ENCODE results near the gene VMAC.
"Not testable (repeated sequence)": the region's sequence is repeated elsewhere in the genome, so short reads cannot be mapped to it uniquely, and the experiment has no call there.

The VMAC gene, protein sequence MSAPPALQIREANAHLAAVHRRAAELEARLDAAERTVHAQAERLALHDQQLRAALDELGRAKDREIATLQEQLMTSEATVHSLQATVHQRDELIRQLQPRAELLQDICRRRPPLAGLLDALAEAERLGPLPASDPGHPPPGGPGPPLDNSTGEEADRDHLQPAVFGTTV

DNA sequence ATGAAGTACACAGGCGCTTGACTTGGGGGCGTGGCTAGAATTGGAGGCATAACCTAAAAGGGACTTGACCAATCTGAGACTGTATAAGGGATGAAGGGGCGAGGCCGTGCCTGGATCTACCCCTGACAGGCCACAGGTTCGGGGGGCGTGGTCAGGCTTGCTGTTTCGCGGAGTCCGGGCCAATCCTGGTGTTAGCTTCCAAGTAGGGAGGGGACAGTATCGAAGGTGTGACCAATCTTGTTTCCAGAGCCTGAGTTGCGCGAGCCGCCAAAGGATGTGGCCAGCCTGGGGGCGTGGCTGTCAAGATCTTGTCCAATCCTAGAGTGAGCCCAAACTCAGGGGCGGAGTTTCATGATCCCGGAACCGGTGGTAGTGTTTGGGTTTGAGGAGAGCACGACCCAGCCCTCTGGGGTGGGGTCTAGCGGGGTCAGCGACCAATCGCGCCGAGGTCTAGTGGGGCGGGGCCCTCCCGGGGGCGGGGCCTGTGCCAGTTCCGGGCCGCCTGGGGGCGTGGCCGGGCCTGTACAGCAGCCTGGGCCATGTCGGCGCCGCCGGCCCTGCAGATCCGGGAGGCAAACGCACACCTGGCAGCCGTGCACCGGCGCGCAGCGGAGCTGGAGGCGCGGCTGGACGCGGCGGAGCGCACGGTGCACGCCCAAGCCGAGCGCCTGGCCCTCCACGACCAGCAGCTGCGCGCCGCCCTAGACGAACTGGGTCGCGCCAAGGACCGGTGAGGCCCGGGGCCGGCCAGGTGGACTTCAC lies at the start of gene VMAC:
TSS of gene VMAC (plus strand) at position 521 of the 762 bp plus-strand sequence. CDS start at position 540, 19 bp downstream.
- peak; percentile 99 for DNase-seq (ENCODE audit: low spot score)

DNA sequence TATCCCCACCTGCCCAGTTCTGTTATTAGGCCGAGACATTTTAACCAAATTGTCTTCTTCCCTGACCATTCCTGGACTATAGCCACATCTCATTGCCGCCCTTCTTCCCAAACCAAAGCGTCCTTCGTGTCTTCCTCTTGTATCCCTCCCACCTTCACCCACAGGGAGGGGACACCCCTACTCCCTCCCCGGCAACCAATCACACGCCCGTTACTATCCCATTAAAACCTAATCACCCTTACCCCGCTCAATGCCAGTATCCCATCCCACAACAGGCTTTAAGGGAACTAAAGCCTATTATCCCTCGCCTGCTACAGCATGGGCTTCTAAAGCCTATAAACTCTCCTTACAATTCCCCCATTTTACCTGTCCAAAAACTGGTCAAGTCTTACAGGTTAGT lies 49.5 kb upstream of the VMAC start:
- not testable (repeated sequence) for DNase-seq (ENCODE audit: low spot score)

DNA sequence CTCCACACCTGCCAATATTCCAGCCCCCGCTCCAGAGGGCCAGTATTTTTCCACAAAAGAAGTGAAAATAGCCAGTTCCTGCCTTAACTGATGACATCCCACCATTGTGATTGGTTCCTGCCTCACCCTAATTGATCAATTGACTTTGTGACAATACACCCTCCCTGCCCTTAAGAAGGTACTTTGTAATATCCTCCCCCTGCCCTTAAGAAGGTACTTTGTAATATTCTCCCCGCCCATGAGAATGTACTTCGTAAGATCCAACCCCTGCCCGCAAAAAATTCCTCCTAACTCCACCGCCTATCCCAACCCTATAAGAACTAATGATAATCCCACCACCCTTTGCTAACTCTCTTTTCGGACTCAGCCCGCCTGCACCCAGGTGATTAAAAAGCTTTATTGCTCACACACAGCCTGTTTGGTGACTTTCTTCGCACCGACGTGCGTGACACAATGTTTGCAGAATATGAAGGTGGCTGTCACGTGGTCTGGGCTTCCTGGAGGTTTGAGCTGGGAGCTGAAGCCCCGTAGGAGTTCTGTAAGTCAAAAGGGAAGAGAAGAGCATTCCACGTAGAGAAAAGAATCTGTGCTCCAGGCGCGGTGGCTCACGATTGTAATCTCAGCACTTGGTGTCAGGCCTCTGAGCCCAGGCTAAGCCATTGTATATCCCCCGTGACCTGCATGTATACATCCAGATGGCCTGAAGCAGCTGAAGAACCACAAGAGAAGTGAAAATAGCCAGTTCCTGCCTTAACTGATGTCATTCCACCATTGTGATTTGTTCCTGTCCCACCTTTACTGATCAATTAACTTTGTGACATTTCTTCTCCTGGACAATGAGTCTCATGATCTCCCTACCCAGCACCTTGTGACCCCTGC lies 47.2 kb upstream of the VMAC start:
- DNase-seq (ENCODE audit: low spot score), result no peak

DNA sequence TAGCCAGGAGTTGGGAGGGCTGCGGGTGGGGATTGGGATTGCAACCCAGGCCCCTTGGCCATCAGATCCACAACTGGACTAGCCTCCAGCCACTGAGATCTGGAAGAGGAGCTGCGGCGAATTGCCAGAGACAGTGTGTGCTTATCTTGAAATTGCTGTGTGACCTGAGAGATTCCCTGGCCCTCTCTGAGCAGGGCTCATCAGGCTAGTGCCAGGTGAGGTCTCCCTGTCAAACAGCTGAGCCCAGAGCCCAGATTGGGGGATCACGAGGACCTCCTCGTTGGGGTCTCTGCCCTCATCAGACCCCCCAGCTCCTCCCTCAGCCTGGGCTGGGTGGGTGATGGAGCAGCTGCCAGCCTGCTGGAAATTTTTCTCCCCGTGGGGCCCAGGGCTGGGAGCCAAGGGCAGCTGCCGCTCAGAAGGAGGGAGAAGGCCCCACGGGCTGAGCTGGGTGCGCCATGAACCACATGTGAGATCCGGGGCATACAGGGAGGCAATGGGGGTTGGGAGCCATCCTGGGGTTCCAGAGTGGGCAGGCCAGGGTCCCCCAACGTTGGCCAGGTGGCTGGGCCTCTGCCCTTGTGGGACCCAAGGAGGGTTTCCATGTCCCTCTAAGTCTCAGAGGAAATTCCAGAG lies 41.5 kb upstream of the VMAC start:
- DNase-seq (ENCODE audit: low spot score), result no peak

DNA sequence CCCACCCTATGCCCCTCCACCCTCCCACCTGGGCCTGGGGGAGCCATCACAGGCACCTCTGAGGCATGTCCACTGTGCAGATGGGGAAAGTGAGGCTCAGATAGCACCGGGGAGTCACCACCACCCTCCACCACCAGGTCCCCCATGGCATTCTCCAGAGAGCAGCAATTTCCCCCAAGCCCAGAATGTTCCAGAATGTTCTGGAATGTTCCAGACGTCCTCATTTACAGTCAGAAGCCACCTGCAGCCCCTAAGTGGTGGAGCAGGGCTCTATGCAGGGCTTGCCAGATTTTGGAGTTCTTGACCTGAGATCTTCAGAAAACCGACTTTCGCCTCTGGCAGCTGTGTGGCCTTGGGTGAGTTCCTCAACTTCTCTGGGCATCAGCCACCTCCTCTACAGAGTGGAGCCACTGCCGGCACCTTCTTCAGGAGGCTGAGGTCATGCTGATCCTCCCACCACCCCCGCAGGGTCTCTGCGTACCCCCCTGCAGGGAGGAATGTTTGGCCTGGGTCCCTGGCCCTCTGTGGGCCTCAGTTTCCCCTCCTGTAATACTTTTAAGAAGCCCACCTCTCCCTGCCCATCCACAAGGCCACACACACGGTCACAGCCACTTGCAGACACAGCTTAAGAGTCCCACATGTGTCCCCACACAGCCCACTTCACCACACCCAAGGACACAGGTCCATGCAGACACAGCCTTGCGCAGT lies 40.5 kb upstream of the VMAC start:
- no peak for DNase-seq (ENCODE audit: low spot score)

DNA sequence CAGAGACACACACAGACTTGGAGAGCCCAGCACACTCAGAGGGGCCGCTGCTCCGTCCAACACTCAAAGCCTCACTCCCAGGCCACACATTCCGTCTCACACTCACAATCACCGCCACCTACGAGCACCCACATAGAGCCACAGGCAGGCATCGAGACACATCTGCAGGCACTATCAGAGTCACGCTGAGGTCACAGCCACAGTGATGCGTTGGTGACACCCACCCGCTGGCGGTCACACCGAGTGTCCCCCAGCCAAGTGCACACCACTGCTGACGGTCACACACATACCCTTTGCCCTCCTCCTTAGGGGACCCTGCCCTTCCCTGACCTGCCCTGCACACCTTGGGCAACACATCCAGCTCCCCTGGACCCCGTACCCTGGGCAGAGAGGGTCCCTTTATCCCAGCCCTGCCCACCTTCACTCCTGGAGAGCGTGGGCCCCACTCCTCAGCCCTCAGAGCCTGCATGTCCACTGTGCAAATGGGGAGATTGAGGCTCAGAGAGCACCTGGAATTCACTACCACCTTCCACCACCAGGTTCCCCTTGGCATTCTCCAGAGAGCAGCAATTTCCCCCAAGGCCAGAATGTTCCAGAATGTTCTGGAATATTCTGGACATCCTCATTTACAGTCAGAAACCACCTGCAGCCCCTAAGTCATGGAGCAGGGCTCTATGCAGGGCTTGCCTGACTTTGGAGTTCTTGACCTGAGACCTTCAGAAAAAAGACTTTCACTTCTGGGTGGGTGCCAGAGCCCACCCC lies 39.8 kb upstream of the VMAC start:
- DNase-seq (ENCODE audit: low spot score), result no peak

DNA sequence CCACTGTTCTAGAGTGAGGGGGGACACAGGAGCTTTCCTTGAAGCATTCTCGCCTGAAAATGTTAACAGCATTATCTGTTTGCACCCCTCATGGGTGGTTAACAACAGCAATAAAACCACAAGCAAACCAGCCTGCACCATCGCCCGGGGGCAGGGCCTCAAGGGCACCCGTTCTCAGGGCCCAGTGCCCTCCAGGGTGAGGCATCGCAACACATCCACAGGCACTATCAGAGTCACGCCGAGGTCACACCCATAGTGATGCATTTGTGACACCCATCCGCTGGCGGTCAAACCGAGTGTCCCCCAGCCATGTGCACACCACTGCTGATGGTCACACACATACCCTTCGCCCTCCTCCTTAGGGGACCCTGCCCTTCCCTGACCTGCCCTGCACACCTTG lies 38.9 kb upstream of the VMAC start:
- no peak for DNase-seq (ENCODE audit: low spot score)

DNA sequence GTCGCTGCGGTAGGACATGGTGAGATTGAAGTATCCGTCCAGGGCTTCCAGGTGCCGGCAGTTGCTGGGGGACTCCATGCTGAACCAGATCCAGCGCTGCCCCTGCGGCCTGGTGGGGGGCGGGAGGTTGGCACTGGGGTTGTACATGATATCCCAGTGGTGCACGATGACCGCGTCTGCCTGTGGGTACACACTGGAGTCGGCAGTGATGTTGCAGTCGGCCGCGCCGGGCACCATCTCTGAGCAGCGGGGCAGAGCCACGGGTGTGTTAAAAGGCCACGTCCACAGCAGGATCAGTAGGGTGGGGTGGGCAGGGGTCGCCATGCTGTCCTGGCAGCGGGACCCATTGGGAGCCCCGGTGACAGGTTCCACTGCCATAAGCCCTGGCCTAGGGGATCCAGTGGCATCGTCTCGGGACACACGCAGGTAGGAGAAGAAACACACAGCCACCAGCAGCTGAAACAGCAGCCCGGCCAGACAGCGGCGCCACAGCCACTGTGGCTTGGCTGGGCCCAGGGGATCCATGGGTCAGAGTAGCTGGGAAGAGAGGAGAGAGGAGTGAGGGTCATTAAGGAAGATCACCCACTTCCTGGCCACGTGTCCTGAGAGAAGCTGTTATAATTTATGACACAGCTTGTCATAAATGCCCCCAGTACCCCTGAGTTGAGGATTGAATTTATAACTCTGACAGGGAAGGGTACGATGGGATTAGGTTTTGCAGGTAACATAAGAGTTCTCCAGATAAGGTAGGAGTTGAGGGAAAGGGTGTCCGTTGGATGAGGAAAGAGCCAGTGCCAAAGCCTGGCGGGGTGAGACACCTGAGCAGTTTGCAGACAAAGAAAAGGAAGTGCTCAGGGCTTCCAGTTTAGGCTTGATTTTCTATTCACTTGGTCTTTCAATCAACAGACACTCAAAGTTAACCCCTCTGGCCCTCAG lies 37.2 kb upstream of the VMAC start:
- no peak for DNase-seq (ENCODE audit: low spot score)

DNA sequence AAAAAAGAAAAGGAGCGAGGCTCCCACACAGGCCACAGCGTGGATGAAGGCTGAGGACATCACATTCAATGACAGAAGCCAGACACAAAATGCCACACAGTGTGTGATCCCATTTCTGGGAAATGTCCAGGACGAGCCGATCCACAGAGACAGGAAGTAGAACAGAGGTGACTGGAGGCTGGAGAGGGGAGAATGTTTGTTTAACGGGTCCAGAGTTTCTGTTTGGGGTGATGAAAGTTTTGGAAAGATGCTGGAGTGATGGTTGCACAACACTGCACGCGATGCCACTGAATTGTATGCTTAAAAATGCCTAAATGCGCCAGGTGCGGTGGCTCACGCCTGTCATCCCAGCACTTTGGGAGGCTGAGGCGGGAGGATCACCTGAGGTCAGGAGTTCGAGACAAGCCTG lies 33.7 kb upstream of the VMAC start:
- DNase-seq (ENCODE audit: low spot score), result no peak

DNA sequence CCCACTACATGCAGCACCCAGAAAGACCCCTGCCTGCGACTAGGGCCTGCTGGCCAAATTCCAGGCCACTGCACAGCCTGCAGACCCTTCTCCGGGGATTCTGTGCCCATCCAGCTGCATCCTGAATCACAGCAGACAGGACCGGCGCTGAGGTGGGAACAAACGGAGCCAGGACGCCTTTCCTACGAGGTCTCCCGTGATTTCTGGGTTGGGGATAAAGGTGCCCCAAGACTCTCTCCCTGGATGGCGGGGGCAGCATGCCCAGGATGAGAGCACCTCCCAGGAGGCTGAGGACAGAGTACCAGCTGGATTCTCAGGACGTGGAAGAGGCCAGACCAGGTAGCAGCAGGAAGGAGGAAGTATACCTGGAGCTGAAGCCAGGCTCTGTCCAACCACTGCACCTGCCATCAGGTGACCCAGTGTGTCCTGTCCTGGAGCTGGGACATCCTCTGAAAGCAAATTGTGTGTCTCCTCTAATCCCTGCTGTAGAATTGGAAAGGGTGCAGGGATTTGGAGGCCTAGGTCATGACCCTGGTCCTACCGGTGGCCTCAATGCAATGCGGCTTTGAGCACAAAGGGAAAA lies 31.0 kb upstream of the VMAC start:
- DNase-seq (ENCODE audit: low spot score), result no peak

DNA sequence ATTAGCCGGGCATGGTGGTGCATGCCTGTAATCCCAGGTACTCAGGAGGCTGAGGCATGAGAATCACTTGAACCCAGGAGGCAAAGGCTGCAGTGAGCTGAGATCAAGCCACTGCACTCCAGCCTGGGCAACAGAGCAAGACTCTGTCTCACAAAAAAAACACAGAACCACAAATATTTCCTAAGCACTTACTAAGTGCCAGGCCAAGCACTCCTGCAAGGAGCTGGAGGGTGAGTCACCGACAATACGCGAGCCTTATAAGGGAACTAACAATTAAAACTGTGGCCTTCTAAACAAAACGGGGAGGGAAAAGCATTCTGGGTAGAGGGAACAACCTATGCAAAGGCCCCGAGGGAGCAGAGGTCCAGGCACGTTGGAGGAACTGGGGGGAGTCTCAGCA lies 30.2 kb upstream of the VMAC start:
- DNase-seq (ENCODE audit: low spot score), result not testable (repeated sequence)

DNA sequence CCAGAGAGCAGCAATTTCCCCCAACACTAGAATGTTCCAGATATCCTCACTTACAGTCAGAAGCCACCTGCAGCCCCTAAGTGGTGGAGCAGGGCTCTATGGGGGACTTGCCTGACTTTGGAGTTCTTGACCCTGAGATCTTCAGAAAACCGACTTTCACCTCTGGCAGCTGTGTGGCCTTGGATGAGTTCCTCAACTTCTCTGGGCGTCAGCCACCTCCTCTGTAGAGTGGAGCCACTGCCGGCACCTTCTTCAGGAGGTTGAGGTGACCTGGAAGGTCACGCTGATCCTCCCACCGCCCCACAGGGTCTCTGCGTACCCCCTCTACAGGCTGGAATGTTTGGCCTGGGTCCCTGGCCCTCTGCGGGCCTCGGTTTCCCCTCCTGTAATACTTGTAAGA lies 27.2 kb upstream of the VMAC start:
- no peak for DNase-seq (ENCODE audit: low spot score)

DNA sequence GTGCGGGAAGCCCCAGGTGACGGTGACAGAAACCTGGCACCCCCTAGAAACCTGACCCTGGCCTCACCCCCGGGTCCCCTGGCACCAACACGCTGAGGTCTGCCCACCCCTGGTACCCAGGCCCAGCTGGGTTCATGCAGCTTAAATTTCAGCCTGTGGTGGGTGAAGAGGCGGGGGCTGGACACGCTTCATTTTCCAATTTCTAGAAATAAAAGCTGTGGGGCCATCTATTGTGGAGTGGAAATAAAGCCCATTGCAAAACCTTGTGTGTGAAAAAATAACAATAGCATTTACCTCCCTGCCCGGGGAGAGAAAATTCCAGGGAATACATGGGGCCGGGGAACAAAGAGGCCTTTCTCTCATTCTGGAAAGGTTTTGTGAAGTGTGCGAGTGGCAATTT lies 26.8 kb upstream of the VMAC start:
- DNase-seq (ENCODE audit: low spot score), result no peak

DNA sequence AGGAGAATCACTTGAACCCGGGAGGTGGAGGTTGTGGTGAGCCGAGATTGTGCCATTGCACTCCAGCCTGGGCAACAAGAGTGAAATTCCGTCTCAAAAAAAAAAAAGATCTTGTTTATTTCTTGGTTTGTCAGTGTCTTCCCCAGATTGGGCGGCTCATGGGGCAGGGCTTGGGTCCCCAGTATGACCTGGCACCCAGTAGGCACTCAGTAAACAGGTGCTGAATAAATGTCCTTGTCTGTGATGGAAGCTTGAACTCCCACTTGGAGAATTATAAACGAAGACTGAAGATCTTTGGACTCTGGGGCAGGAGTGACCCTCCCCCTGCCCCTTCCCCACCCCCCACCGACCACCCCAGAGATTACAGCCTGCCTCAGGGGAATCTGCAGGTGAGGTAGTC lies 24.5 kb upstream of the VMAC start:
- no peak for DNase-seq (ENCODE audit: low spot score)

DNA sequence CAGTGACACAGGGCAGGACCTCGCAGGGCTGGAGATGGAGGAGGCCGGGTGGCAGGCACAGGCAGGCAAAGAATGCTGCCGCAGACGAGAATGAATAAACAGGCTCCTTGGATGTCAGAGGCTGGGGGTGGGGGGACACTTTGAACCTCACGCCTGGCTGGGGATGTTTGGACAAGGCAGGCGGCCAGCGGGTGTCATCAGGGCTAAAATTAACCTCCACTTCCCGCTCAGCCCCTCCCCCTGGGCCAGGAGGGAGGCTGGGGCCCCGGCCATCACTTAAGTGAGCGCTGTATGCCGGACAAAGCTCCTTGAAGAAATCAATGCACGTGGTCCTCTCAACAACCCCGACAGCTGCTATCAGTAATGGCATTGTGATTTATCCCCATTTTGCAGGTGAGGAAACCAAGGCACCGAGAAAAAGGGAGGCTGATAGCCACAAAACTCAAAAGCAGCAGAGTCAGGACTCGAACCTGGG lies 24.0 kb upstream of the VMAC start:
- no peak for DNase-seq (ENCODE audit: low spot score)

DNA sequence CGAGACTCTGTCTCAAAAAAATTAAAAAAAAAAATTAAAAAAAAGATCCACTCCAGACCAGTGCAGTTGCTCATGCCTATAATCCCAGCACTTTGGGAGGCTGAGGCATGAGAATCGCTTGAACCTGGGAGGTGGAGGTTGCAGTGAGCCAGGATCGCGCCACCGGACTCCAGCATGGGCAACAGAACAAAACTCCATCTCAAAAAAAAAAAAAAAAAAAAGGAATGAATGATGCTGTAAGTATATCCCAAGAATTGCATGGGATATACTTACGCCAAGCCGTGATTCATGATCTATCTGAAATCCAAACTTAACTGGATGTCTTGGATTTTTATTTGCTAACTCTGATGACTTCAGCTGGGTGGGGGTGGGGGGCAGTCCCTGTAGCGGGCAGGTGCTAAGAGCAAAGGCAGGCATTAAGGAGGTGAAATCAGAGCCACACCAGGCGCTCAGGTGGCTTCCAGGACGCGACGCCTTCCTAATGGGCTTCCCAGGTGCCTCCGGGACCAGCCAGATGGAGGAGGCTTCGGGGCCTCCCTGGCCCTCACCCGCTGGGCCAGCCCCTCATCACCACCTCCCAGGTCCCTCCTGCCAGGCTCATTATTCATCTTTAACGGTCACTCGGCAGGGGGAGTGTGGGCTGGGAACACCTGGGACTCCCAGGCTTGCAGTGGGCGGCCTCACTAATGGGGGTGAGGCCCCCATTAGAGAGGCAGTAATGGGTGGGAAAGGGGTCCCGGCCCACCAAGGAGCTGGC lies 23.0 kb upstream of the VMAC start:
- DNase-seq (ENCODE audit: low spot score), result no peak

DNA sequence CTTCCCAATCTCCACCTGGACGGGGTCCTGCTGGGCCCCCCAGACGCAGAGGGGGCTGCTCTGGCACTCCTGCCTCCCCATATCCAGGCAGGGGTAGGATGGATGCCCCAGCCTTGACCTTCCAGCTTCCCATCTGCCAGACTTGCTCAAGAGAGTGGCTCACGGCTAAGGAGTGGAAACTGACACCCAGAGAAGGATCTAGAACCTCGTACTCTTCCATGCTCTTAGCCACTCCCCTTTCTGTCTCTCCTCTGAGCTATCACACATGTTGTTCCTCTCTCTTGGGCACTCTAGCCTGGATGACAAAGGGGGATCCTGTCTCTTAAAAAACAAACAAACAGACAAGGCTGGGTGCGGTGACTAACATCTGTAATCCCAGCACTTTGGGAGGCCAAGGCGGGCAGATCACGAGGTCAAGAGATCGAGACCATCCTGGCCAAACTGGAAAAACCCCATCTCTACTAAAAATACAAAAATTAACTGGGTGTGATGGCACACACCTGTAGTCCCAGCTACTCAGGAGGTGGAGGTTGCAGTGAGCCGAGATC lies 22.2 kb upstream of the VMAC start:
- DNase-seq (ENCODE audit: low spot score), result no peak

DNA sequence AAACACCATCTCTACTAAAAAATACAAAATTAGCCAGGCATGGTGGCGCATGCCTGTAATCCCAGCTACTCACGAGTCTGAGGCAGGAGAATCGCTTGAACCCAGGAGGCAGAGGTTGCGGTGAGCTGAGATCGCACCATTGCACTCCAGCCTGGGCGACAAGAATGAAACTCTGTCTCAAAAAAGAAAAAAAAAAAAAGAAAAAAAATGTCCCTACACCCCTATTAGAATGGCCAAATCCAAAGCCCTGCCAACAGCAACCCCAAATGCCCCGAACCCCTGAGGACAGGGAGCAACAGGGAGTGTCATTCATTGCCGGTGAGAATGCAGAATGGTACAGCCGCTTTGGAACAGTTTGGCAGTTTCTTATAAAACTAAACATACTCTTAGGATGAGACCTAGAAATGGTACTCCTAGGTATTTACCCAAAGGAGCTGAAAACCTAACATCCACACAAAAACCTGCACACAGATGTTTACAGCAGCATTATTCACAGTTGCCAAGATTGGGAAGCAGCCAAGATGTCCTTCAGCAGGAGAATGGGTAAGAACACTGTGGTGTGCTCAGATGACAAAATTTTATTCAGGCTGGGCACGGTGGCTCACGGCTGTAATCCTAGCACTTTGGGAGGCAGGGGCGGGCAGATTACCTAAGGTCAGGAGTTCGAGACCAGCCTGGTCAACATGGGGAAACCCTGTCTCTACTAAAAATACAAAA lies 21.4 kb upstream of the VMAC start:
- not testable (repeated sequence) for DNase-seq (ENCODE audit: low spot score)

All from SW480 (cell line).